Stomach smooth muscle (tissue), 2 donors: ENCODE data around the gene CILP2.
A peak's percentile ranks its signal among the peaks of the same experiment; 100 is the strongest.

ENCODE experiments used
- H3K27ac ChIP-seq: one replicate; pipeline ENCODE4 v1.7.0; 2013; ENCODE audit warnings: mild to moderate bottlenecking, low read length, inconsistent platforms
- H3K27me3 ChIP-seq, 2 donors: one replicate each; pipeline ENCODE4 v1.7.0; 2013; ENCODE audit warnings: low read length in 2 of 2; ENCODE audit not compliant: insufficient read depth in 2 of 2, control insufficient read depth in 1 of 2
- H3K36me3 ChIP-seq, 2 donors: one replicate each; pipeline ENCODE4 v1.7.0; 2013; ENCODE audit warnings: low read length in 2 of 2; ENCODE audit not compliant: control insufficient read depth in 2 of 2, insufficient read depth in 2 of 2
- H3K4me1 ChIP-seq: one replicate; pipeline ENCODE4 v1.7.0; 2013; ENCODE audit warnings: low read length; ENCODE audit not compliant: control insufficient read depth, insufficient read depth
- H3K4me3 ChIP-seq, 2 donors: one replicate each; pipeline ENCODE4 v1.7.0; 2013; ENCODE audit warnings: low read length in 2 of 2
- H3K9ac ChIP-seq, 2 donors: one replicate each; pipeline ENCODE4 v1.7.0; 2013; ENCODE audit warnings: low read length in 2 of 2, mild to moderate bottlenecking in 1 of 2
- H3K9me3 ChIP-seq, 2 donors: one replicate each; pipeline ENCODE4 v1.7.0; 2013; ENCODE audit warnings: low read length in 2 of 2; ENCODE audit not compliant: control insufficient read depth in 2 of 2
- donor health status: healthy.
- donor health status: Pancreatic carcinoma.

The CILP2 gene

GRCh38 chr19:19531951-19532805 is 5.9 kb upstream of the CILP2 start:
- peak overlapping the region in 1 of 2 donors; percentile 22 for H3K4me3 ChIP-seq
- H3K36me3 ChIP-seq: peaks cover 7 to 8% of the 10 kb centered on the region in 2 donors
- no peak overlapping the region for H3K27ac ChIP-seq
- peak overlapping the region; percentile 28 to 60 for H3K9ac ChIP-seq
- H3K9me3 ChIP-seq: no peaks in the 10 kb centered on the region
- peaks cover 16% of the 10 kb centered on the region for H3K4me1 ChIP-seq
- H3K27me3 ChIP-seq: no peaks in the 10 kb centered on the region

- Histone ChIP-seq H3K27ac (no peak overlapping the region), H3K9ac (no peak overlapping the region), H3K4me1 (peaks cover 24% of the 10 kb centered on the region), H3K9me3 (no peaks in the 10 kb centered on the region), H3K4me3 (no peak overlapping the region), H3K36me3 (peaks cover 1 to 2% of the 10 kb centered on the region in 2 donors), H3K27me3 (peaks cover 3 to 5% of the 10 kb centered on the region in 2 donors)
Measured at GRCh38 chr19:19532806-19533701, 5.0 kb upstream of the CILP2 start.

DNA sequence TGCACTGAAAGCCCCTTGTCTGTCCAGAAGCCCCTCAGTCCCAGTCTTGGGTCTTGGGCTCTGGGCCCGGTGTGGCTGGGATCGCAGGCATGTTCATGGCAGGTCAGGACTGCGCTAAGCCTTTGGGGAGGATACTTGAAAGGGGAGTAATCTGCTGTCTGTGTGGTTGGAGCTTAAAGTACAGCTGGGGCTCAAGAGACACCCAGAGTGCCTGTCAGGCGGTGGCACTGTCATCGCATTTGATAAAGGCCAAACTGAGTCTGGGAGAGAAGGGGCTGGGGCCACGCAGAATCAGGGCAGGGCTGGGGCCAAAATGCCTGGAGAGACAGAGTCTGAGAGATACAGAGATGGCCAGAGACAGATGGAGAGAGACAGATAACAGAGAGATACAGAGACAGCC is 4.2 kb upstream of the CILP2 start:
- H3K4me3 ChIP-seq: no peak overlapping the region
- peaks cover 29% of the 10 kb centered on the region for H3K4me1 ChIP-seq
- no peaks in the 10 kb centered on the region for H3K36me3 ChIP-seq
- no peak overlapping the region for H3K27ac ChIP-seq
- no peaks in the 10 kb centered on the region for H3K9me3 ChIP-seq
- H3K9ac ChIP-seq: no peak overlapping the region
- H3K27me3 ChIP-seq: peaks cover 10 to 13% of the 10 kb centered on the region in 2 donors

- Histone ChIP-seq H3K4me3 (no peak overlapping the region), H3K27me3 (peaks cover 13 to 21% of the 10 kb centered on the region in 2 donors), H3K36me3 (no peaks in the 10 kb centered on the region), H3K4me1 (peaks cover 25% of the 10 kb centered on the region), H3K9me3 (no peaks in the 10 kb centered on the region), H3K27ac (no peak overlapping the region), H3K9ac (no peak overlapping the region)
Measured at GRCh38 chr19:19534556-19535265, 3.4 kb upstream of the CILP2 start.

GRCh38 chr19:19535311-19536191 is 2.5 kb upstream of the CILP2 start:
- no peak overlapping the region for H3K4me3 ChIP-seq

DNA sequence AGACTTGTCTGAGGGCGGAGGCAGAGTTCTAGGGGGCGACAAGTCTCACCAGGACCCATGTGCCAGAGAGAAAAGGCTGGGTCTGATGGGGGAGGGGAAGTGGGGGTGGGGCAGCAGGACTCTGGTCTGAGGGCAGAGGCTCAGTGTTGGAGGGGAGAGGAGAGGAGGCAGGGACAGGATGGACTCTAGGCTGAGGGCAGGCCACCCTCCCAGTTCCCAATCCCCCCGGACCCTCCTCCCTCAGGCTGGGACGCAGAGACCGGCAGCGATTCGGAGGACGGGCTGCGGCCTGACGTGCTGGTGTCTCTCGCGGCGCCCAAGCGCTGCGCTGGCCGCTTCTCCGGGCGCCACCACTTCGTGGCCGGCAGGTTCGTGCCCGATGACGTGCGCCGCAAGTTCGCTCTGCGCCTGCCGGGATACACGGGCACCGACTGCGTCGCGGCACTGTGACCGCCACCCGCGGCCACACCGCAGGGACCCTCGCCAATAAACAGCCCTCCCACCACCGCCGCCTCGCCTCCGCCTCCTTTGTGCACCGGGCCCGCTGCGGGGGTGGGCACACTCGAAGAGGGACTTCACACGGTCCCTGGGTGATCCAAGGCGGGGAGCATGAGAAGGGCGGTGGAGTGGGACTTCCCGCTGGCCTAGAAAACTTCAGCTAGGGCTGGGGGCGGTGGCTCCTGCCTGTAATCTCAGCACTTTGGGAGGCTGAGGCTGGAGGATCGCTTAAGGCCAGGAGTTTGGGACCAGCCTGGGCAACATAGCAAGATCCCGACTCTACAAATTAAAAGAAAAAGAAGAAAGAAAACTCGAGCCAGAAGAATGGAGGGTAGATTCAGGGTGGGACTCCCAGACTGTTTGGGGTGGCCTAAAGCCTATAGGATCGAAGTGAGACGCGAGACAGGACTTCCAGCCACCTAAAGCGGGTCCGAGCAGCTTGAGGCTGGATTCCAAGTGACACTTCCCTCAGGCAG is 703 bp upstream of the CILP2 start:
- H3K9me3 ChIP-seq: no peaks in the 10 kb centered on the region
- H3K27ac ChIP-seq: no peak overlapping the region
- H3K4me3 ChIP-seq: peak overlapping the region in 1 of 2 donors; percentile 52
- H3K9ac ChIP-seq: no peak overlapping the region
- peaks cover 35% of the 10 kb centered on the region for H3K4me1 ChIP-seq
- H3K27me3 ChIP-seq: peaks cover 32 to 47% of the 10 kb centered on the region in 2 donors
- H3K36me3 ChIP-seq: no peaks in the 10 kb centered on the region

More at GRCh38 chr19:19535311-19536191, 2.5 kb upstream of the CILP2 start:
- no peak overlapping the region for H3K9ac ChIP-seq
- H3K36me3 ChIP-seq: no peaks in the 10 kb centered on the region
- peaks cover 14 to 29% of the 10 kb centered on the region in 2 donors for H3K27me3 ChIP-seq
- no peaks in the 10 kb centered on the region for H3K9me3 ChIP-seq
- no peak overlapping the region for H3K27ac ChIP-seq
- H3K4me1 ChIP-seq: peaks cover 29% of the 10 kb centered on the region

DNA sequence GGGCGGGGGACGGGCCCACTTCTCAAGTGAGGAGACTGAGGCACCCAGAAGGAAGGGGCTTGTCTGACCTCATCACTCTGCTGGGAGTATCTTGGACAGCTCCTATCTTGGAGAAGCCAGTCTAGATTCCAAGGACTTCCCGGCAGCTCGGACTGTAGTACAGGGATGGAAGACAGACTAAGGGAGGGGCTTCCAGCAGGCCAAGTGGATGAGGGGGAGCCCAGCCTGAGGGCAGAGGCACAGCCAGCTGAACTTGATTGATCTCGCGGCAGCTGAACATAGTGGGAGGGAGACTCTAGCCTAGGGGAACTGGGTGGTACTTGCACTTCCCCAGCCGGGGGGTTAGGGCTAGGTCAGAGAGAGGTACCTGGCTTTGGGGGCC is 711 bp downstream of the CILP2 start:
- H3K27ac ChIP-seq: no peak overlapping the region
- H3K36me3 ChIP-seq: no peaks in the 10 kb centered on the region
- H3K9me3 ChIP-seq: no peaks in the 10 kb centered on the region
- peaks cover 31% of the 10 kb centered on the region for H3K4me1 ChIP-seq
- peak overlapping the region in 1 of 2 donors; percentile 52 for H3K4me3 ChIP-seq
- no peak overlapping the region for H3K9ac ChIP-seq
- H3K27me3 ChIP-seq: peaks cover 41 to 61% of the 10 kb centered on the region in 2 donors

DNA sequence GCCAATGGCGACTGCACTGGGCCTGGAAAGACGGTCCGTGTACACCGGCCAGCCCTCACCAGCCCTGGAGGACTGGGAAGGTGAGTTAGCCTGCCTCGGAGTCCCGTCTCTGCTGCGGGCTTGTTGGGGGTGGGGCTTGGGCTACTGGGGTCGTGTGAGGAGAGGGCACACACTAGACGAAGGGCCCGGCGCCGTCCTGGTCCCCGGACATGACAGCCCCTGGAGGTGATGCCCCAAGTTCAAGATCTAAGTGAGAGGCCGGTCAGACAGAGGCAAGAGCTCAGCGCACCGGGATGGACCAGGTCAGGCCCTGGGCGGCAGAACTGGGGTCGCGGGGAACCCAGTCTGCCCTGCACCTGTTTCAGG is 1.6 kb downstream of the CILP2 start:
- H3K4me3 ChIP-seq: no peak overlapping the region
- H3K4me1 ChIP-seq: peaks cover 31% of the 10 kb centered on the region
- peaks cover 44 to 62% of the 10 kb centered on the region in 2 donors for H3K27me3 ChIP-seq
- no peak overlapping the region for H3K27ac ChIP-seq
- no peak overlapping the region for H3K9ac ChIP-seq
- H3K9me3 ChIP-seq: no peaks in the 10 kb centered on the region
- H3K36me3 ChIP-seq: no peaks in the 10 kb centered on the region

GRCh38 chr19:19540064-19540714 is 2.1 kb downstream of the CILP2 start:
- Histone ChIP-seq H3K9me3 (no peaks in the 10 kb centered on the region), H3K27ac (no peak overlapping the region), H3K4me1 (peaks cover 31% of the 10 kb centered on the region), H3K4me3 (no peak overlapping the region), H3K9ac (no peak overlapping the region), H3K27me3 (peaks cover 44 to 62% of the 10 kb centered on the region in 2 donors), H3K36me3 (no peaks in the 10 kb centered on the region)
